ENCODE measurements around the gene ZNF835. TPM values are rescaled to one million over a fixed set of nuclear protein-coding genes. Genes with fewer than 3 reads are reported as not detected.
"Not testable (repeated sequence)": the region's sequence is repeated elsewhere in the genome, so short reads cannot be mapped to it uniquely, and the experiment has no call there.

Gene ZNF835
- polyA plus RNA-seq, 3 donors from 2014 or later = 0.13 to 4.0 TPM; not detected in 1

GRCh38 chr19:56681702-56682101 is 10.1 kb upstream of the ZNF835 start:
- no peak overlapping the region for H3K27ac Mint-ChIP-seq
- peaks cover 9 to 10% (median 9%) of the 10 kb centered on the region in 3 donors for H3K36me3 Mint-ChIP-seq
- H3K4me1 Mint-ChIP-seq = no peaks in the 10 kb centered on the region
- no peak overlapping the region for H3K4me3 Mint-ChIP-seq
- H3K9me3 Mint-ChIP-seq = peaks cover 0 to 55% (median 5%) of the 10 kb centered on the region in 6 donors
- H3K27me3 Mint-ChIP-seq (ENCODE audit: low read depth in 3 of 3) = no peaks in the 10 kb centered on the region
- DNase-seq = no peak

- no peak for DNase-seq
- peaks cover 0 to 32% (median 5%) of the 10 kb centered on the region in 6 donors for H3K9me3 Mint-ChIP-seq
- no peak overlapping the region for H3K4me3 Mint-ChIP-seq
- no peaks in the 10 kb centered on the region for H3K4me1 Mint-ChIP-seq
- H3K36me3 Mint-ChIP-seq = peaks cover 0 to 6% (median 0%) of the 10 kb centered on the region in 3 donors
- no peak overlapping the region for H3K27ac Mint-ChIP-seq
- no peaks in the 10 kb centered on the region for H3K27me3 Mint-ChIP-seq (ENCODE audit: low read depth in 3 of 3)
Observed at GRCh38 chr19:56678205-56678604, 6.6 kb upstream of the ZNF835 start.

GRCh38 chr19:56672610-56673009 is 1.1 kb upstream of the ZNF835 start:
- not testable (repeated sequence) for H3K36me3 Mint-ChIP-seq; H3K27me3 Mint-ChIP-seq (ENCODE audit: low read depth in 3 of 3); DNase-seq
- Mint-ChIP-seq H3K27ac (peak overlapping the region in 1 of 6 donors; percentile 35), H3K9me3 (peaks cover 0 to 19% (median 3%) of the 10 kb centered on the region in 6 donors), H3K4me1 (peaks cover 20 to 34% of the 10 kb centered on the region in 2 donors), H3K4me3 (peak overlapping the region in 2 of 5 donors; percentile 26 to 46)

GRCh38 chr19:56670961-56671612 is 470 bp downstream of the ZNF835 start:
- Mint-ChIP-seq H3K27me3 (ENCODE audit: low read depth in 3 of 3) (no peaks in the 10 kb centered on the region), H3K9me3 (peaks cover 0 to 16% (median under 1%) of the 10 kb centered on the region in 6 donors), H3K36me3 (peaks cover 0 to 3% (median 3%) of the 10 kb centered on the region in 3 donors), H3K4me1 (peaks cover 31 to 48% of the 10 kb centered on the region in 2 donors), H3K27ac (peak overlapping the region in 5 of 6 donors; percentile 35 to 88 (median 86)), H3K4me3 (peak overlapping the region; percentile 85 to 93 (median 91))
- DNase-seq = no peak

GRCh38 chr19:56670401-56670960 is 1.1 kb downstream of the ZNF835 start:
- H3K27ac Mint-ChIP-seq = peak overlapping the region in 2 of 6 donors; percentile 10 to 61
- peak overlapping the region; percentile 69 to 93 (median 91) for H3K4me3 Mint-ChIP-seq
- H3K36me3 Mint-ChIP-seq = peaks cover 3% of the 10 kb centered on the region in 3 donors
- no peak for DNase-seq
- peaks cover 31 to 48% of the 10 kb centered on the region in 2 donors for H3K4me1 Mint-ChIP-seq
- H3K27me3 Mint-ChIP-seq (ENCODE audit: low read depth in 3 of 3) = peaks cover 0 to 1% (median 0%) of the 10 kb centered on the region in 3 donors
- H3K9me3 Mint-ChIP-seq = peaks cover 0 to 16% (median under 1%) of the 10 kb centered on the region in 6 donors

- no peak for DNase-seq
- H3K27ac Mint-ChIP-seq = peak overlapping the region in 2 of 6 donors; percentile 47 to 59
- H3K36me3 Mint-ChIP-seq = peaks cover 3 to 9% (median 9%) of the 10 kb centered on the region in 3 donors
- peaks cover 31 to 48% of the 10 kb centered on the region in 2 donors for H3K4me1 Mint-ChIP-seq
- peaks cover 0 to 1% (median 0%) of the 10 kb centered on the region in 3 donors for H3K27me3 Mint-ChIP-seq (ENCODE audit: low read depth in 3 of 3)
- peaks cover 0 to 23% (median 2%) of the 10 kb centered on the region in 6 donors for H3K9me3 Mint-ChIP-seq
- H3K4me3 Mint-ChIP-seq = no peak overlapping the region
Observed at GRCh38 chr19:56668676-56669075, 2.9 kb downstream of the ZNF835 start.

GRCh38 chr19:56667311-56667870 is 4.2 kb downstream of the ZNF835 start:
- H3K27ac Mint-ChIP-seq = peak overlapping the region in 3 of 6 donors; percentile 64 to 80 (median 70)
- peak overlapping the region in 2 of 5 donors; percentile 24 to 41 for H3K4me3 Mint-ChIP-seq
- peaks cover 3 to 15% (median 9%) of the 10 kb centered on the region in 3 donors for H3K36me3 Mint-ChIP-seq
- peak in 2 of 3 donors; percentile 20 to 22 for DNase-seq
- H3K4me1 Mint-ChIP-seq = peaks cover 31 to 48% of the 10 kb centered on the region in 2 donors
- peaks cover 0 to 31% (median 2%) of the 10 kb centered on the region in 6 donors for H3K9me3 Mint-ChIP-seq
- H3K27me3 Mint-ChIP-seq (ENCODE audit: low read depth in 3 of 3) = peaks cover 0 to 1% (median 0%) of the 10 kb centered on the region in 3 donors

- Mint-ChIP-seq H3K9me3 (peaks cover 2 to 36% (median 6%) of the 10 kb centered on the region in 6 donors), H3K27me3 (ENCODE audit: low read depth in 3 of 3) (peaks cover 0 to 6% (median 0%) of the 10 kb centered on the region in 3 donors), H3K27ac (no peak overlapping the region), H3K36me3 (peaks cover 3 to 19% (median 12%) of the 10 kb centered on the region in 3 donors), H3K4me1 (peaks cover 20 to 30% of the 10 kb centered on the region in 2 donors), H3K4me3 (no peak overlapping the region)
- no peak for DNase-seq
Observed at GRCh38 chr19:56664511-56664910, 7.0 kb downstream of the ZNF835 start.

- Mint-ChIP-seq H3K27ac (no peak overlapping the region), H3K9me3 (peaks cover 2 to 41% (median 10%) of the 10 kb centered on the region in 6 donors), H3K36me3 (peaks cover 2 to 18% (median 12%) of the 10 kb centered on the region in 3 donors), H3K27me3 (ENCODE audit: low read depth in 3 of 3) (peaks cover 0 to 8% (median 0%) of the 10 kb centered on the region in 3 donors), H3K4me3 (no peak overlapping the region), H3K4me1 (peaks cover 20 to 27% of the 10 kb centered on the region in 2 donors)
- DNase-seq = no peak
Observed at GRCh38 chr19:56663931-56664500, 7.5 kb downstream of the ZNF835 start.

GRCh38 chr19:56661248-56661647 is 10.3 kb downstream of the ZNF835 start:
- DNase-seq = no peak
- H3K9me3 Mint-ChIP-seq = peaks cover 4 to 58% (median 19%) of the 10 kb centered on the region in 6 donors
- H3K27me3 Mint-ChIP-seq (ENCODE audit: low read depth in 3 of 3) = peaks cover 0 to 8% (median 0%) of the 10 kb centered on the region in 3 donors
- H3K4me3 Mint-ChIP-seq = no peak overlapping the region
- H3K36me3 Mint-ChIP-seq = peaks cover 3 to 16% (median 12%) of the 10 kb centered on the region in 3 donors
- H3K27ac Mint-ChIP-seq = no peak overlapping the region
- H3K4me1 Mint-ChIP-seq = peaks cover under 1 to 4% of the 10 kb centered on the region in 2 donors

GRCh38 chr19:56660381-56661107 is 11.0 kb downstream of the ZNF835 start:
- Mint-ChIP-seq H3K27me3 (ENCODE audit: low read depth in 3 of 3) (peaks cover 0 to 7% (median 0%) of the 10 kb centered on the region in 3 donors), H3K36me3 (peaks cover 3 to 16% (median 9%) of the 10 kb centered on the region in 3 donors), H3K27ac (no peak overlapping the region), H3K9me3 (peaks cover 6 to 59% (median 21%) of the 10 kb centered on the region in 6 donors), H3K4me3 (peak overlapping the region in 1 of 5 donors; percentile 27), H3K4me1 (peaks cover 0 to 4% of the 10 kb centered on the region in 2 donors)
- DNase-seq = no peak

GRCh38 chr19:56654151-56654550 is 17.4 kb downstream of the ZNF835 start:
- Mint-ChIP-seq H3K4me1 (no peaks in the 10 kb centered on the region), H3K4me3 (no peak overlapping the region), H3K36me3 (peaks cover 0 to 6% (median 0%) of the 10 kb centered on the region in 3 donors), H3K9me3 (peaks cover 23 to 74% (median 43%) of the 10 kb centered on the region in 6 donors), H3K27me3 (ENCODE audit: low read depth in 3 of 3) (peaks cover 0 to 1% (median 1%) of the 10 kb centered on the region in 3 donors), H3K27ac (no peak overlapping the region)
- DNase-seq = no peak

- Mint-ChIP-seq H3K4me3 (no peak overlapping the region), H3K27me3 (ENCODE audit: low read depth in 3 of 3) (peaks cover 5 to 13% (median 10%) of the 10 kb centered on the region in 3 donors)
Observed at GRCh38 chr19:56643460-56643955, 28.0 kb downstream of the ZNF835 start.

More at GRCh38 chr19:56643460-56643955, 28.0 kb downstream of the ZNF835 start:
- no peak for DNase-seq
- Mint-ChIP-seq H3K4me1 (no peaks in the 10 kb centered on the region), H3K9me3 (peaks cover 18 to 80% (median 54%) of the 10 kb centered on the region in 6 donors), H3K27ac (no peak overlapping the region), H3K36me3 (peaks cover 13 to 28% (median 16%) of the 10 kb centered on the region in 3 donors)
